GM19468 (cell line): ENCODE data around the gene PIGK.
"Not testable (repeated sequence)": the region's sequence is repeated elsewhere in the genome, so short reads cannot be mapped to it uniquely, and the experiment has no call there.

Source experiments
- ATAC-seq: cut with Tn5 transposase; IDR thresholded peaks from one replicate; pipeline ENCODE4 v1.9.1; 2021; ENCODE audit warnings: mild to moderate bottlenecking, moderate library complexity, moderate number of reproducible peaks; ENCODE audit not compliant: unreplicated experiment; ENCODE audit errors: extremely low read depth

The PIGK gene

GRCh38 chr1:77219166-77219887 lies at the start of gene PIGK:
TSS of gene PIGK (minus strand) at chr1:77219430. CDS start at chr1:77219402, 28 bp downstream.
- ATAC-seq, result peak; percentile 94

DNA sequence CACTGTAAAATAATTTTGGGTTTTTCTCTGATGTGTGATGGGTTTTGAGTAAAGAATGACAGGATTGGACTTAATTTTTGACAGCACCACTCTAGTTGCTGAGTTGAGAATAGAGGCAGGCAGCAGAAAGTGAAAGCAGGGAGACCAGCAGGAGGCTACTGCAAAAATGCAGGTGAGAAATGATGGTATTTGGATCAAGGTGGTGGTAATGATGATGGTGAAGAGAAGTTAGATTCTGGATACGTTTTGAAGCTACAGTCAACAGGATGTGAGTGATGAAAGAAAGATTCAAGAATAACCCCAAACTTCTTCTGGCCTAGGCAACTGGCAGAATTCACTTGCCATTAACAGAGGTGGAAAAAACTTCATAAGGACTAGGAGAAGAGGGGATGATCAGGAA lies 47.8 kb upstream of the PIGK start:
- ATAC-seq, result no peak

DNA sequence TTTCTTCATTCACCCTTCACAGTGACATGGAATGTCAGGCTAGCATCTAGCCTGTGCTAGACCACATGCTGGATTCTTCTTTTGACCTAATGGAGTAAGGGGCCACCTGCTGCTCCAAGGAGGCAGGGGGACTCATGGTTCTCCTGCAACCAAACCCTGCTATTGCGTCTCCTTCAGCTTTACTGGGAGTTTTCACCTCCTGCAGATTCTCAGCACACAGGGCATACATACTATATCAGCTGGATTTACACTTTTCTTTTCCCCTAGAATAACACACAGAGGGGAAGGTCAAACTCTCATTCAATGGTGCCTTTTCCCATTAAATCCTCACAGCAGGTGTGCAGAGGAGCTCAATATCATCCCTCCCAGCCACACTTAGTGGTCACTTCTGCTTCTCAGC lies 46.0 kb upstream of the PIGK start:
- ATAC-seq, result no peak

GRCh38 chr1:77263708-77264107 lies 44.5 kb upstream of the PIGK start:
- ATAC-seq, result no peak

DNA sequence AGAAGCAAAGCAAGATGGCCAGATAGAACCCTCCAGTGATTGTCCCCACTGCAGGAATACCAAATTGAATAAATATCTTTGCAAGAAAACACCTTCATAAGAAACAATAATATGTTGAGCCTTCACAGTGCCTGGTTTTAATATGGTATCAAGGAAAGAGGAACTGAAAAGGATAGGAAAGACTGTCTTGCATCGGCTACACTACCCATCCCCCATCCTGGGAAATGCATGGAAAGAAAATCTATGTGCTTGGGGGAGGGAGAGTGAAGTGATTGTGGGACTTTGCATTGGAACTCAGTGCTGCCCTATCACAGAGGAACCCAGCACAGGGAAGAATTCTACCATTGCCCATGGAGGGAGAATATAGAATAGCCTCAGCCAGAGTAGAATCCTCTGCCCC lies 34.0 kb upstream of the PIGK start:
- no peak for ATAC-seq

GRCh38 chr1:77250126-77250525 lies 30.9 kb upstream of the PIGK start:
- ATAC-seq, result no peak

- ATAC-seq, result no peak
These were observed 26.6 kb upstream of the PIGK start for GRCh38 chr1:77245830-77246229.

- ATAC-seq, result no peak
These were observed 20.1 kb upstream of the PIGK start for GRCh38 chr1:77239311-77239710.

GRCh38 chr1:77238462-77238861 lies 19.2 kb upstream of the PIGK start:
- ATAC-seq, result no peak

GRCh38 chr1:77234943-77235342 lies 15.7 kb upstream of the PIGK start:
- no peak for ATAC-seq

- ATAC-seq, result no peak
These were observed 14.9 kb upstream of the PIGK start for GRCh38 chr1:77234096-77234495.

GRCh38 chr1:77232829-77233228 lies 13.6 kb upstream of the PIGK start:
- ATAC-seq, result no peak

- no peak for ATAC-seq
These were observed 10.8 kb upstream of the PIGK start for GRCh38 chr1:77230051-77230450.

DNA sequence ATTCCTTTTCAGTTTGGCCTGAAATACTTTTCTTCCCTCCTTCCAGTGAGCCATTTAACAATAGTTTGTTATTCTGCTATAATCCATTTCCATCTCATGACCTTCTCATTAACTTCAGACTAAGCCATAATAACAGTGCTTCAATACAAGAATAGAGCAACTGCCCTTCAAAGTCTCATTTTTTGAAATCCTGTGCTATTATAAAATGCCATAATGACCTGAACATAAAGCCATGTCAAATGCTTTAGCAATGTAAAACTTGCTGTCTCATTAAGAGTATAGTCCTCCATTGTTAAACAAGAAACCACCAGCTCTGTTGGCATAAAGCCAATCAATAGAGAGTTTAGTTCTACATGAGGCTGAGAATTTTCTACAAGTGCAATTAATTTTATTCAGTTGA lies 9.6 kb upstream of the PIGK start:
- ATAC-seq, result no peak

DNA sequence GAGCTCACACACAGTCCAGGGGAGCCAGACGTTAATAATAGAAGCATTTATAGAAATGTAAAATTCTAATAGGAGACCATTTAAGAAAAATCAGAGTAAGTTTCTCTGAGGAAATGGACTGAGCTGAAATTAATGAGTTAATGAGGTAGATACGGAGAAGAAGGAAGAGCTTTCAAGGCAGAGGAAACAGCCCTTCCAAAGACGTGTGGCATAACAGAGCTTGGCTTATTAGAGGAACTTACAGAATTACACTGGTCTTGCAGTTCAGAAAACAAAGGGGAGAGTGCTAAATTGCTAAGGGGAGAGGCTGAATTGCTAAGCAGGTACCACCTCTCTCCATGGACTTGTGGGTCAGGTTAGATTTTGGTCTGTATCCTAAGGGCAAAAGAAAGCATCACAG lies 8.2 kb upstream of the PIGK start:
- ATAC-seq, result no peak

- ATAC-seq, result no peak
These were observed 3.3 kb upstream of the PIGK start for GRCh38 chr1:77222496-77222895.

GRCh38 chr1:77220687-77221463 lies 1.6 kb upstream of the PIGK start:
- ATAC-seq, result no peak

GRCh38 chr1:77218477-77219165 lies 609 bp downstream of the PIGK start:
- ATAC-seq, result no peak

DNA sequence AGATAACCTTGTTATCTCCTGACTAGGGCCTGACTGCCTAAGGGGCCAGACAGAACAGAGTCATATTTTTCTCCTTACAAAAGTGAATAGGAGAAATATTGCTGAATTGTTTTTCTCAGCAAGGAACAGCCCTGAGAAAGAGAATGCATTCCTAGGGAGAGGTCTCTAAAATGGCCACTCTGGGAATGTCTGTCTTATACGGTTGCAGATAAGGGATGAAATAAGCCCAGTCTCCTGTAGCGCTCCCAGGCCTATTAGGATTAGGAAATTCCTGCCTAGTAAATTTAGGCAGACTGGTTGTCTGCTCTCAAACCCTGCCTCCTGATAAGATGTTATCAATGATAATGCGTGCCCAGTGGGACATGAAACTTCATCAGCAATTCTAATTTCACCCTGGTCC lies 15.2 kb downstream of the PIGK start:
- not testable (repeated sequence) for ATAC-seq

DNA sequence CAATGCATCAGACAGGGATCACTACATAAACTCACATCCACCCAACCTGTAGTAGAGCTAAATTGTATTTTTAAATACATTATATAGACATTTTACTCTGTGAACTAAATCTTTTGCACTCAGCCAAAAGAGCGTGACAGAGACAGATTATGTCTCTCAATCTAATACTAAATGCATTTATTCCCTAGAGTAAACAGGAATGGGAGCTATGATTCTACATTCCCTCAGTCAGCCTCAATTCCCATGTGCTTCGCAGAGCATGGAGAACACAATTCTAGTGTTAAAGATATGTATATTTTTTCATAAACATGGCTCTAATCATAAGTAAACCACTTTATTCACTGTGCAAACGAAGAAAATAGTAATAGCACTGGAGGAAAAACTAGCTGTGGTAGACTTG lies 16.5 kb downstream of the PIGK start:
- no peak for ATAC-seq

DNA sequence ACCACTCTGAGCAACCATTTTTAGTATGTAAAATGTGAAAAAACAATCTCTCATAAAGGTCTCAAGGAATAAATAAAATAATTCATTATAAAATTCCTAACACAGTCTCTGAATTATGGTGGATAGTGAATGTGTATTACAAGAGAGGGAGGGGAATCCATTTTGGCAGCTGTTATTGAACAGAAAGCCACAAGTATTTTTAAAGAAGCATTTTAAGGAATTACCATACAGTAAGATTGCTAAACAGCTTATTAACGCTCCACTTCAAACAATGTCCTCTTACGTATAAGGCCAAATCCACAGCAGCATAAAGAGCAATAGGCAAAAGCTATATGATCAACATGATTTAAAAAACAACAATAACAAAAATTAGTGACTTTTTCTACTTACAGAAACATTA lies 18.4 kb downstream of the PIGK start:
- ATAC-seq, result no peak
